ENCODE results near the gene TMEM87A.
"Not testable (repeated sequence)": the region's sequence is repeated elsewhere in the genome, so short reads cannot be mapped to it uniquely, and the experiment has no call there.

The TMEM87A gene

GRCh38 chr15:42270551-42270950, 2.7 kb downstream of the TMEM87A start:
- DNase-seq (ENCODE audit: low spot score) = no peak

- DNase-seq (ENCODE audit: low spot score) = no peak
These were observed 5.9 kb downstream of the TMEM87A start for GRCh38 chr15:42267286-42267685.

GRCh38 chr15:42264795-42265194, 8.4 kb downstream of the TMEM87A start:
- DNase-seq (ENCODE audit: low spot score) = no peak

DNA sequence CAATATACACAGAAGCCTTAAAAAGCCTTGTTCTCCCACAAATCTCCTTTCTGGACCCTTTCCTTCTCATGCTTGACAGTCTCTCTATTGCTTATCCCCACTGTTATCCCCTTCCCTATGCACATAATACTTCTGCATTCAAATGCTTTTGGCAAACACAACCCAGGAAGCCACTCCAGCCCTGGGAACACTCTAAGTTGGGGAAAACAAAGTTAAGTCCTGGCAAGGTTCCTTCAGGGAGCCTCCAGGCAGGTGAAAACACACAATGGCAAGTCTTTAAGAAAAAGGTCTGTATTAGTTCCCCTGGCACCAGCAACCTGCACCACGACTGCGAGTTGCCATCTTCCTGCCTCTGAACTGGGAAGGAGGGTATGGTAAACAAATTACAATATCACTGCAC, 19.9 kb downstream of the TMEM87A start:
- no peak for DNase-seq (ENCODE audit: low spot score)

- DNase-seq (ENCODE audit: low spot score) = no peak
These were observed 32.4 kb downstream of the TMEM87A start for GRCh38 chr15:42240823-42241222.

DNA sequence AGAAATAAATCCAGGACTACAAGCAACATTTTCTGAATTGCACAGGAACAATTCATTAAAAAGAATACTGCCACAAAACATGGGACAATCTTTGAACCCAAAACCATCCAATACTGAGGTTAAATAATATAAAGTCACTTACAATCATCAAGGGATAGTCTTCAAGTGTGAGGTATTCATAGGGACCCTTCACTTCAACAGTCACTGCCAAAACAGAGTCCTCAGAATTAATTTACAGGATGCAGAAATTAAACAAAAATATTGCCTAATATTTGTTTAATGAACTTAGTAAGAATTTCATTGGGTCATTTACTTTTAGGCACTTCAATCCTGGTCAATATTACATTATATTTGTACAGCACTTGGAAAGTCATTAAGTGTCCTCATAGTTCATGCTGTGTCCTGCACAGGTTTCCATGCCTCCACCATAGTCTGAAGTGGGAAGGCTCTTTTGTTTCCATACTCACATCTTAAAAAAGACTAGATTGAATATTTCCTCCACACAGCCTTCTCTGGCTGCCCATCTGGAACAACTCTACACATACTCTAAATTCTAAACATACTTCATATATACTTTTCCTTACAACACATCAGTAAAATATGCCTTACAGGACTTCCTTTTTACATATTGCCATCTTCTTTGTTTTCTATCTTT, 33.6 kb downstream of the TMEM87A start:
- no peak for DNase-seq (ENCODE audit: low spot score)

DNA sequence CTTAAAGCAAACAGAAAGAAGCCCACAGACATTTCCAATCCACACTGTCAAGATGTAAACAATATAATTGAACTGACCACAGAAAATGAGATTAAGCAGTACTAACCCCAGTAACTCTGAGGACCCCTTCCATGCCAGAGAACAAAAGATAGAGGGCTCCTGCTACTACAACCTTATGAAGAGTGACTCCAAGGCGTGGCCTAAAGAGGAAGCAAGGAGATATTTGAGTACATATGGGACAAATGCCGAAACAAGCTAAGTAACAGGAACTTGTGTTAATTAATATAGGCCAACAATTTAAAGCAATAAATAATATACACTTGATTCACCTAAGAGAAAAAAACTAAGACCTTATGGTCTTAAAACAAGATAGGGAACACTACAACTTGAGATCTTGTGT, 40.1 kb downstream of the TMEM87A start:
- DNase-seq (ENCODE audit: low spot score) = no peak

DNA sequence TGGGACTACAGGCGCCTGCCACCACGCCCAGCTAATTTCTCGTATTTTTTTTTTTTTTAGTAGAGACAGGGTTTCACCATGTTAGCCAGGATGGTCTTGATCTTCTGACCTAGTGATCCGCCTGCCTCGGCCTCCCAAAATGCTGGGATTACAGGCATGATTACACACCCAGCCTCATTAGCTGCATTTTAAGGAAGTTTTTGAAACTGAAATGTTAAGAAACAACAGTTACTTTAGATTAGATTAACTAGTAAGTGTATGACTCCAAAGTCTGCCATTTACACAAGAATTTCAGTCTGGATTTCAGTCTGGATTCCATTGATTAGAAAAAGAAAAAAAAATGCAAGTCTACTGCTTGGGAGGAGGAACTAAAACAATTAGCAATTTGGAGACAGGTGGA, 40.6 kb downstream of the TMEM87A start:
- no peak for DNase-seq (ENCODE audit: low spot score)

- DNase-seq (ENCODE audit: low spot score) = no peak
These were observed 42.1 kb downstream of the TMEM87A start for GRCh38 chr15:42231088-42231487.

GRCh38 chr15:42228981-42229380, 44.3 kb downstream of the TMEM87A start:
- not testable (repeated sequence) for DNase-seq (ENCODE audit: low spot score)

- peak; percentile 7 for DNase-seq (ENCODE audit: low spot score)
These were observed 45.2 kb downstream of the TMEM87A start for GRCh38 chr15:42228036-42228435.

GRCh38 chr15:42226648-42227047, 46.6 kb downstream of the TMEM87A start:
- DNase-seq (ENCODE audit: low spot score) = no peak

GRCh38 chr15:42220216-42220615, 53.0 kb downstream of the TMEM87A start:
- no peak for DNase-seq (ENCODE audit: low spot score)

DNA sequence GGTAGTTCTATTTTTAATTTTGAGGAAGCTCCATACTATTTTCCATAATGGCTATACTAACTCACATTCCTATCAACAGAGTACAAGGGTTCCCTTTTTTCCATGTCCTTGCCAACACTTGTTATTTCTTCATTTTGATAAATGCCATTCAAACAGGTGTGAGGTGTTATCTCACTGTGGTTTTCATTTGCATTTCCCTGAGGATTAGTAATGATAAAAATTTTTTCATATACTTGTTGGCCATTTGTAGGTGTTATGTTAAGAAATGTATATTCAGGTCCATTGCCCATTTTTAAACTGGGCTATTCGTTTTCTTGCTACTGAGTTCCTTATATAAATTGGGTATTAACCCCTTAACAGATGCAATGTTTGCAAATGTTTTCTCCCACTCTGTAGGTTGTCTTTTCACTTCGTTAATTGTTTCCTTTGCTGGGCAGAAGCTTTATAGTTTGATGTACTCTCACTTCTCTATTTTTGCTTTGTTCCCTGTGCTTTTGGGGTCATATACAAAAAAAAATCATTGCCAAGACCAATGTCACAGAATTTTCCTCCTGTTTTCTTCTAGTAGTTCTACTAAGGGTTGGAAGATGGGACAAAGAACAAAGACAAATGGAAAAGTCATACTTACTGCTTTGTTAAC, 54.2 kb downstream of the TMEM87A start:
- DNase-seq (ENCODE audit: low spot score) = no peak

GRCh38 chr15:42217568-42217967, 55.7 kb downstream of the TMEM87A start:
- no peak for DNase-seq (ENCODE audit: low spot score)

DNA sequence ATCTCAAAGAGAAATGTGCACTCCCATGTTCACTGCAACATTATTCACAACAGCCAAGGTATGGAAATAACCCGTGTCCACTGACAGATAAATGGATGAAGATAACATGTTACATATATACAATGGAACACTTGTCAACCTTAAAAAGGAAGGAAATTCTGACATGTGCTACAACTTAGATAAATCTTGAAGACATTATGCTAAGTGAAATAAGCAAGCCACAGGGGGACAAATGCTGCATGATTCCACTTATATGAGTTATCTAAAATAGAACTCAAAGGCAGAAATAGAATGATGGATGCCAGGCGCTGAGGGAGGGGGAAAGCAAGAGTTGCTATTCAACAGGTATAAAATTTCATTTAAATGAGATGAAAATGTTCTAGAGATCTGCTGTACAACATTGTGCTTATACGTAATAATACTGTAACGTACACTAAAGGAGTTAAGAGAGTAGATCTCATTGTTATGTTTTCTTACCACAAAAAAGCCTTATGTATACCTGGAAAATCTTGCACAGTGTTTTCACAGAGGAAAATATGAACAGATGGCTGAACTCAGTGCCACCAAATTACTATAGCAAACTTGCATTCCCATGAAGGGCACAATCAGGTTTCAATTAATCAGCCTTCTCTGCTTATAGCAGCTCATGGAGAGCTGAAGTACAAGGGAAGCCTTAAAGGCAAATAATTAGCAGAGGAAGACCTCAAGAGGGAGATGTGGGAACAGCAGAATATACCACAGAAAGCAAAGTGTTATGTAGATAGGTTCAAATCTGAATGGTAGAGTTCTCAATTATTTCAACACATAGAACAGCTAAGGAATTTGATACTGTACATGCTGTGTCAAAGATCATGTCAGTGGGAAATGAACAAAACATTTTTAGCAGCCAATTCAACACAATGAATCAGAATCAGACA, 57.1 kb downstream of the TMEM87A start:
- no peak for DNase-seq (ENCODE audit: low spot score)

DNA sequence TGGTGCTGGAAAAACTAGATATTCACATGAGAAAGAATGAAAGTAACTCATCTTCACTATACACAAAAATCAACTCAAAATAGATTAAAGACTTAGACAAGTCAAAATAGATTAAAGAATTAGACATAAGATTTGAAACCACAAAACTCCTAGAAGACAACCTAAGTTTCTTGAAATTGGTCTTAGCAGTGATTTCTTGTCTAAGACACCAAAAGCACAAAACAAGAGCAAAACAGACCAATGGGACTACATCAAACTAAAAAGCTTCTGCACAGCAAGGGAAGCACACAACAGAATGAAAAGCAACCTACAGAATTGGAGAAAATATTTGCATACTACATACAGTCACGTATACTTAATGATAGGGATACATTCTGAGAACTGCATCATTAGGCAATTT, 58.6 kb downstream of the TMEM87A start:
- DNase-seq (ENCODE audit: low spot score) = no peak

GRCh38 chr15:42213511-42213910, 59.7 kb downstream of the TMEM87A start:
- DNase-seq (ENCODE audit: low spot score) = no peak

GRCh38 chr15:42210696-42211095, 62.5 kb downstream of the TMEM87A start:
- DNase-seq (ENCODE audit: low spot score) = no peak

GRCh38 chr15:42207674-42208579, 65.3 kb downstream of the TMEM87A start, which contains the start of gene VPS39:
VPS39 (minus strand) TSS chr15:42208304; CDS start chr15:42208153, 151 bp downstream.
- DNase-seq (ENCODE audit: low spot score) = peak; percentile 68

DNA sequence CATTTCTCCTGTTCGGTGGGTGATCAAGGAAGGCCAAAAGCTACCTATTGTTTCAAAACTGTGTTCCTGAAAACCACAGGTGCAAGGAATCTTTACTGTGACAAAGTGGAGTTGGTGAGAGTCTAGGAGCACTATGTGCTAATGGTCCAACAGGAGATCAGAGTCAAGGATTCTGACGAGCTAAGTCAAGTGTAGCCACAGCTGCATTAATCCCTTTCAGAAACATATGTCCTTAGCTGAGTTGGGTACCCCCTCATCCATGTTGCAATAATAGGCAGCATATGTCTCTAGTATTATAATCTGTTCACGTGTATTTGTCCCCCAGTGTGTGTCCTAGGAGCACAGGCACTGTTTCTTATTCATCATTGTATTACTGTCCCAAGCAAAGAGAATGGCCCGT, 66.8 kb downstream of the TMEM87A start:
- no peak for DNase-seq (ENCODE audit: low spot score)

GRCh38 chr15:42203891-42204290, 69.3 kb downstream of the TMEM87A start:
- no peak for DNase-seq (ENCODE audit: low spot score)

Measured in HuH-7 (cell line).